HTR-8/SVneo (cell line): ENCODE results near the gene TOMM7.
"Not testable (repeated sequence)": the region's sequence is repeated elsewhere in the genome, so short reads cannot be mapped to it uniquely, and the experiment has no call there.

ENCODE experiments used
- DNase-seq: peaks from one replicate; pipeline ENCODE4 v3.0.0; 2011; ENCODE audit warnings: low spot score, mixed read lengths; ENCODE audit not compliant: insufficient read length
- FAIRE-seq: peaks from 2 replicates; lab custom pipeline; 2011; peaks lifted over from hg19 to GRCh38; lab: Jason Lieb, UNC

The TOMM7 gene

GRCh38 chr7:22791204-22792158, 31.2 kb downstream of the TOMM7 start:
- DNase-seq (peak; percentile 53), FAIRE-seq (no peak)

GRCh38 chr7:22790640-22791039, 32.0 kb downstream of the TOMM7 start:
- not testable (repeated sequence) for FAIRE-seq

GRCh38 chr7:22787951-22788350, 34.7 kb downstream of the TOMM7 start:
- no peak for DNase-seq
- FAIRE-seq, result no peak

More at GRCh38 chr7:22790640-22791039, 32.0 kb downstream of the TOMM7 start:
- DNase-seq, result not testable (repeated sequence)

- DNase-seq (no peak), FAIRE-seq (no peak)
These were observed 36.2 kb downstream of the TOMM7 start for GRCh38 chr7:22786290-22786932.

DNA sequence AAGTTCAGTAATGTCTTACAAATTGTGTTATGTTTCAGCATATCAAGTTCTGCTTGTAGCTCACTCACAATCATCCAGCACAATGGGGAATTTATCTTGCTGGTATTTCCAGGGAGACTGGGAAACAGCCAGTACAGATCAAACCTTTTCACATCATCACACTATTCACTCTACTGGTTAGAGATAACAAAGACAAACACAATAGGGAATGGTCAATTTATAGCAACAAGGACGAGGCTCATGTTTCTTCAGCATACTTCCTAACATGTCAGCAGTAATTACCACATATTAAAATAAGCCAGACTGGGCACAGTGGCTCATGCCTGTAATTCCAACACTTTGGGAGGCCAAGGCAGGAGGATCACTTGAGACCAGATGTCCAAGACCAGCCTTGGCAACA, 38.3 kb downstream of the TOMM7 start:
- no peak for FAIRE-seq
- no peak for DNase-seq

GRCh38 chr7:22783421-22783820, 39.2 kb downstream of the TOMM7 start:
- FAIRE-seq, result no peak

GRCh38 chr7:22782616-22783232, 39.9 kb downstream of the TOMM7 start:
- DNase-seq (peak; percentile 65), FAIRE-seq (no peak)

More at GRCh38 chr7:22783421-22783820, 39.2 kb downstream of the TOMM7 start:
- DNase-seq, result no peak

- FAIRE-seq (peak; percentile 60), DNase-seq (peak; percentile 66)
These were observed 41.4 kb downstream of the TOMM7 start for GRCh38 chr7:22781230-22781711.

- not testable (repeated sequence) for DNase-seq, FAIRE-seq
These were observed 42.8 kb downstream of the TOMM7 start for GRCh38 chr7:22779730-22780323.

- DNase-seq (no peak), FAIRE-seq (no peak)
These were observed 45.7 kb downstream of the TOMM7 start for GRCh38 chr7:22776964-22777363.

GRCh38 chr7:22772885-22773284, 49.8 kb downstream of the TOMM7 start:
- DNase-seq (no peak), FAIRE-seq (no peak)

DNA sequence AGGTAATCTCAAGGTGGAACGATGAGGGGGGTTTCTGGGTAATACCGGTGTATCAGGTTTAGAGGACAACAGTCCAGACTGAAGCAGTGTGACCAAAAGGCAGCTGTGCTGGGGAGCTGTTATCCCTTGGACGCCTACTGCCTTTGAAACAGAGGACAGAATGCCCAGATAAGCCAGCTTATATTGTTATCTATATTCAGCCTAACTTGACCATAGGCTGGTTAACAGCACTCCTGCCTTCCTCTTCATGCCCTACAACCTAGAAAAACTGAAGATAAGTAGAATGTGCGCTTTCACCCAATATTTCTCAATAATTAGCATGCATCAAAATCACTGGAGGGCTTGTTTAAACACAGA, 50.8 kb downstream of the TOMM7 start:
- DNase-seq (no peak), FAIRE-seq (no peak)

DNA sequence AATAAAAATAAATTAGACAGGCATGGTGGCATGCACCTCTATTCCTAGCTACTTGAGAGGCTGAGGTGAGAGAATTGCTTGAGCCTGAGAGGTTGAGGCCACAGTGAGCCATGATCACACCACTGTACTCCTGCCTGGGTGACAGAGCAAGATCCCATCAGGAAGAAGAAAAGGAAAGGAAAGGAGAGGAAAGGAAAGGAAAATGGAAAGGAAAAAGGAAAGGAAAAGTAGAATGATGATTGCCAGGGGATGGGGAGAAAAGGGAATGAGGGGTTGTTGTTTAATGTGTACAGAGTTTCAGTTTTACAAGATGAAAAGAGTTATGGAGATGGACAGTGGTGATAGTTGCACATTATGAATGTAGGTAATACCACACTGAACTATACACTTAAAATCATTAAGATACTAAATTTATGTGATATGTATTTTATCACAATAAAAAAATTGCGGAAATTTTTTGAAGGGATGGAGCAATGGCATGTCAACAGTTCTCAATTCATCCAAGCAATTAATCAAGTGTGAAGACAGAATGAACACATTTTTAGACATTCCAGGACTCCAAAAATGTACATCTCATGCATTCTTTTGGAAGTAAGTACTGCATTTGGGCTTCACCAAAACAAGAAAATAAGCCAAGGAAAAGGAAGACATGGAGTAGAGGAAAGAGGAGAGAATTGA, 51.3 kb downstream of the TOMM7 start:
- FAIRE-seq, result no peak
- DNase-seq, result no peak

DNA sequence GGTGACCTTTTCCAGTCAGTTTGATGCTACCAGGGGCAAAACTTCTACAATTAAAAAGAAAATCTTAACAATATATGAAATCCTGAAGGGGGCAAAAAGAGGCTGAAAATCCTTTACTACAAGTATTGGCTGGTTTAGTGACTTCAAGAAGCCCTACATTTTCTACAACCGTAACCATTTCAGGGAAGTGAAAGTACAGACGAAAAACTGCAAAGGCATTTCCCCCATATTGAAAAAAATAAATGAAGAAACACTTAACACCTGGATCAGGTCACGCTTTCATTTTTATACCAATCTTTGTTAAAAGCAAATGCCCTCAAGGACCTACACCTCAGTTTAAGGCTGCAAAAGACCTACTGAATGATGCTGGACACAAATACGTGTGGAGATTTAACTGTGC, 57.0 kb downstream of the TOMM7 start:
- DNase-seq (no peak), FAIRE-seq (no peak)
